ENCODE data around the gene TNFAIP3.

TNFAIP3 gene

GRCh38 chr6:137919837-137920730 is 53.0 kb downstream of the TNFAIP3 start:
- DNase-seq, result no peak

GRCh38 chr6:137921823-137922222 is 54.8 kb downstream of the TNFAIP3 start:
- no peak for DNase-seq

GRCh38 chr6:137923866-137924653 is 57.0 kb downstream of the TNFAIP3 start:
- DNase-seq, result no peak

- no peak for DNase-seq
Observed at GRCh38 chr6:137925141-137925698, 58.2 kb downstream of the TNFAIP3 start.

- DNase-seq, result no peak
Observed at GRCh38 chr6:137926207-137926731, 59.2 kb downstream of the TNFAIP3 start.

- DNase-seq, result no peak
Observed at GRCh38 chr6:137926985-137927384, 59.9 kb downstream of the TNFAIP3 start.

- peak in 1 of 56 donors; percentile 18 for DNase-seq
Observed at GRCh38 chr6:137927777-137928218, 60.7 kb downstream of the TNFAIP3 start.

GRCh38 chr6:137928286-137928685 is 61.2 kb downstream of the TNFAIP3 start:
- DNase-seq, result peak in 13 of 56 donors; percentile 5 to 60 (median 13)

GRCh38 chr6:137931849-137932465 is 64.9 kb downstream of the TNFAIP3 start:
- no peak for DNase-seq

Measured in amygdala (tissue), 56 donors.